WERI-Rb-1 (cell line): Measurements from ENCODE around the gene SLC22A3.

Source experiments
- DNase-seq: peaks from one replicate; pipeline ENCODE4 v3.0.0-alpha.2; 2020
- H3K27ac ChIP-seq: fragments of 250-450 bp; sonication (Bioruptor Pico); 2 replicates; pipeline ENCODE4 v1.5.1; 2020; ENCODE audit warnings: mild to moderate bottlenecking, moderate library complexity
- H3K27me3 ChIP-seq: fragments of 250-450 bp; sonication (Bioruptor Pico); 2 replicates; pipeline ENCODE4 v1.5.1; 2021; ENCODE audit warnings: mild to moderate bottlenecking, low read depth, moderate library complexity; ENCODE audit not compliant: insufficient read depth, severe bottlenecking
- H3K36me3 ChIP-seq: fragments of 250-450 bp; sonication (Bioruptor Pico); 2 replicates; pipeline ENCODE4 v1.5.1; 2020; ENCODE audit warnings: mild to moderate bottlenecking, moderate library complexity
- H3K4me3 ChIP-seq: 2 replicates; pipeline ENCODE4 v1.5.1; 2011; ENCODE audit warnings: low read depth, mild to moderate bottlenecking, control low read depth, low read length
- H3K9me3 ChIP-seq: fragments of 250-450 bp; sonication (Bioruptor Pico); 2 replicates; pipeline ENCODE4 v1.5.1; 2021; ENCODE audit warnings: mild to moderate bottlenecking, moderate library complexity; ENCODE audit not compliant: severe bottlenecking
- TF ChIP-seq, protein P1 (sequence below): IDR thresholded peaks from 2 replicates; pipeline ENCODE4 v1.5.1; 2011; ENCODE audit warnings: low read depth, mild to moderate bottlenecking, control low read depth, inconsistent platforms, low read length

The SLC22A3 gene

DNA sequence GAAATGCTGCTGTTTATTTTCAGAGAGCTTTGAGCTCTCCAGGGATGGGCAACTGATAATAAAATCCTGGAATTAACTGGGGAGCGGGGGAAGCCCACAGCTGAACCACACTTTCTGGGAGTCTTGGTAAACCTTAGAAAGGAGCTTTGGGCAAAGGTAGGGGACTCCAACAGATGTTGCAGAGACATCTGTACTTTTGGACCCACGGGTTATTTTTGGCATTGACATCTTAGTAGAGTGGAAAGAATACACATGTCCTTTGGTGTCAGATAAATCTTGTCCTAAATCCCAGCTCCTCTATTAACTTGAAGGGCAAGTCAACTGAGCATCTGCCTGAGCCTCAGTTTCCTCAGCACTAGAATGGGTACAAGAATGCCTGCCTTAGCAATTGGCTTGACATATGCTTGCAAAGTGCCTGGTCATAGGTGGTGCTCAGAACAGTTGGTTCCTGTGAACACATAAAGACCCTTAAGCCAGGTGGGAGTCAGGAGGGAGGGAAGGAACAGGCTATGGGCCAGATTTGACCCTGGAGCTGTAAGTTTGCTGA is 5.8 kb downstream of the SLC22A3 start:
- no peak overlapping the region for H3K4me3 ChIP-seq
- H3K27me3 ChIP-seq: peaks cover 83% of the 10 kb centered on the region
- DNase-seq: no peak
- no peak overlapping the region for H3K27ac ChIP-seq
- H3K9me3 ChIP-seq: no peaks in the 10 kb centered on the region
- TF ChIP-seq, protein P1, sequence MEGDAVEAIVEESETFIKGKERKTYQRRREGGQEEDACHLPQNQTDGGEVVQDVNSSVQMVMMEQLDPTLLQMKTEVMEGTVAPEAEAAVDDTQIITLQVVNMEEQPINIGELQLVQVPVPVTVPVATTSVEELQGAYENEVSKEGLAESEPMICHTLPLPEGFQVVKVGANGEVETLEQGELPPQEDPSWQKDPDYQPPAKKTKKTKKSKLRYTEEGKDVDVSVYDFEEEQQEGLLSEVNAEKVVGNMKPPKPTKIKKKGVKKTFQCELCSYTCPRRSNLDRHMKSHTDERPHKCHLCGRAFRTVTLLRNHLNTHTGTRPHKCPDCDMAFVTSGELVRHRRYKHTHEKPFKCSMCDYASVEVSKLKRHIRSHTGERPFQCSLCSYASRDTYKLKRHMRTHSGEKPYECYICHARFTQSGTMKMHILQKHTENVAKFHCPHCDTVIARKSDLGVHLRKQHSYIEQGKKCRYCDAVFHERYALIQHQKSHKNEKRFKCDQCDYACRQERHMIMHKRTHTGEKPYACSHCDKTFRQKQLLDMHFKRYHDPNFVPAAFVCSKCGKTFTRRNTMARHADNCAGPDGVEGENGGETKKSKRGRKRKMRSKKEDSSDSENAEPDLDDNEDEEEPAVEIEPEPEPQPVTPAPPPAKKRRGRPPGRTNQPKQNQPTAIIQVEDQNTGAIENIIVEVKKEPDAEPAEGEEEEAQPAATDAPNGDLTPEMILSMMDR: no peak
- no peaks in the 10 kb centered on the region for H3K36me3 ChIP-seq

DNA sequence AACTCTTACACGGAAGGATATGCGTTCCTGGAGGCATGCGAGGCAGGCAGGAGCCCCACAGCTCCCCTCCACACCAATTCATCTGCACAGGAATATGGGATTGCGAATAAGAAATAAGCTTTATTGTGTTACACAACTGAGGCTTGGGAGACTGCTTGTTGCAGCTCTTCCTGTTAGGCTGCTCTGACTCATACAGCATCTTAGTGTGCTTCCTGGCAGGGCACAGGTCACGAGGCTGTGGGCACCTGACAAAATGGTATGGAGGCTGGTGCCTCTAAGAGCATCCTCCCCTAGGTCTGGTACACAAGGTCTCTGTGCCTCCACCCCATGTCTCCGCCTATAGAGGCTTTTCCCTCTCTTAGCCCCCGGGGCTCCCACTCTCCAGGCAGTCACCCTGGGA is 6.8 kb downstream of the SLC22A3 start:
- TF ChIP-seq, protein P1: no peak
- H3K27ac ChIP-seq: no peak overlapping the region
- DNase-seq: no peak
- no peaks in the 10 kb centered on the region for H3K9me3 ChIP-seq
- no peak overlapping the region for H3K4me3 ChIP-seq
- H3K36me3 ChIP-seq: no peaks in the 10 kb centered on the region
- peaks cover 80% of the 10 kb centered on the region for H3K27me3 ChIP-seq

DNA sequence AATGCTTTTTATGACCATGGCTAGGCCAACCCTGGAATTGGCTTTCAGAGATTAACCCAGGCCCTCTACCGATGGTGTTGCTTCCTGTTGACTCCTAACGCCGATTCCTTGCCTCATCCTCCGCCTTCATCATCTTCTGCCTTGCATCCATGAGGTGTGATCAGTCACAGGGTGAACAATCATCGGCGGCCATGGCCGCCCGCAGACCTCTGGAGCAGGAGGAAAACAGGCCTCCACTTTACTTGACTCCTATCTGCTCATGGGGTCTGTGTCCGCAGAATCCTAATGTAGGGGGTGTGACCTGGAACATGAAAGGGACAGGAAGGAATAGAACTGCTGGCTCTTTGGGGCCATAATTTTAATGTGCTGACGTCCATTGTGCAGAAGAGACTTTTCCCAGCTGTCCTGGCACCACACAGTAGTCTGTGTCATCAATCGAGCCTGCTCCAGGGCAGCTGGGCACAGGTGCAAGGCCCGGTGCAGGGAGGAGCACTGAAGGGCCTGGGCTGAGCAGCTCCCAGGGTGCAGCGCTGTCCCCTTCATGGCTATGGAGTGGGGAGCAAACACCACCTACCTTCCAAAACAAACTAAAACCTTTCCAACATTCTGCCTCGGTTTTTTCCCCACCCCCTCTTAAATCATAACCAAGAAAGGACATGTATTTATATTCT is 8.0 kb downstream of the SLC22A3 start:
- Histone ChIP-seq H3K27ac (no peak overlapping the region), H3K4me3 (no peak overlapping the region), H3K27me3 (peaks cover 79% of the 10 kb centered on the region), H3K9me3 (no peaks in the 10 kb centered on the region), H3K36me3 (no peaks in the 10 kb centered on the region)
- TF ChIP-seq, protein P1: no peak
- no peak for DNase-seq

DNA sequence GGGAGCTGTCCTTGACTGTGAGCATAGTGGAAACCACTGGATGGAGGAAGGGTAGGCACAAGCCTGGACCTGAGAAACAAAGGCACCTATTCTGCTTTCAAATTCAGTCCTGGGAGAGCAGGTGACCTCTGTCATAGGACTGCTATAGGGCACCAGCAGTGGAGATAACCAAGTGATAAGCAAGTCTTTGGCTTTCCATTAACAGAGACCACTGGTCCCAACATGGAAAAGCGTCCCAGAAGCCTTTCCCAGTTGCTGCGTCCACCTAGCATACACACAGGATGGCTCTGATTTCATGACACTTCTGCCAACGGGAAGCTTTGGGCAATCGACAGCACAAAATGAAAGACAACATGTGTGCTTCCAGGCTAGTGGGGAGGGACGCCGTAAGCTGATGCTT is 8.9 kb downstream of the SLC22A3 start:
- TF ChIP-seq, protein P1: no peak
- peaks cover 79% of the 10 kb centered on the region for H3K27me3 ChIP-seq
- no peak for DNase-seq
- H3K4me3 ChIP-seq: no peak overlapping the region
- no peaks in the 10 kb centered on the region for H3K9me3 ChIP-seq
- H3K36me3 ChIP-seq: no peaks in the 10 kb centered on the region
- no peak overlapping the region for H3K27ac ChIP-seq

DNA sequence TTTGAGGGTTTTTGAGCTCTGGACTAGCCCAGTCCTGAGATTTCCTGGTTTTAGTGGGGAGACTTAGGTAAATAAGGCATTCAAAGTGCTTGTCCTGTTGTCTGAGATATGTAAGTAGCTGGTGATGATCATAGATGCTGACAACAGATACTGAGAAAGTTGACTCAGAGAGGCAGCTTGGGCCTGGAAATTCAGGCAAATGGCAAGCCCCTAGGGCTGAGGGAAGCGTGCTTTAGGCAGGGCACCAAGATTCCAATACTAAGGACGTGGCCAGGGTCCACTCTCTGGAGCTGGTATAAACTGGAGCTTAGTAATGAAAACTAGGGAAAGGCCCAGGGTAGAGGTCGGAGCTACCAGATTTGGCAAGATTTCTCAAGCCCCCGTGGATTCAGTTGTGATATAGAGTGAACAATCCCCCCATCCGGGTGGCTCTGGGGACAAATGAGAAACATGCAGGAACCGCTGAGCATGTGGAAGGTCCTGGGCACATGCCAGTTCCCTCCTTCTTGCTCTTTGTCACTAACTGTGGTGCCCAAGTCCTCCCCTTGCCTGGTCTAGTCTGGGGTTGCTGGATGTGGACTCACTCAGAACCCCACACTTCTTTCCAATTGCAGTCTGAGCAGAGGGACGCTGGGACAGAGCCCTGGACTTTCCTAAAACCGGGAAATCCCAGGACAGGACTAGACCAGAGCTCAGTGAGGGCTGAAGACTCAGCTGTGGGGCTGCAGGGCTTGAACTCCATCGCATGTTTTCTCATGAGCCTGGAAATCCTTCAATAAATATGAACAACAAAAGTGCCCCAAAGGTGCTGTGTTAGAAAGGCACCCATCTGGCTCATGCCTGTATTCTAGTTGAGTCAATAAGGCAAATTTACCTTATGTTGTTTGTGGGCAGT is 10.3 kb downstream of the SLC22A3 start:
- no peak overlapping the region for H3K4me3 ChIP-seq
- no peak overlapping the region for H3K27ac ChIP-seq
- H3K9me3 ChIP-seq: no peaks in the 10 kb centered on the region
- H3K36me3 ChIP-seq: no peaks in the 10 kb centered on the region
- H3K27me3 ChIP-seq: peaks cover 81% of the 10 kb centered on the region
- TF ChIP-seq, protein P1: no peak
- no peak for DNase-seq
